Karpas-422 (cell line): Measurements from ENCODE around the gene DUOX2. TPM values are rescaled to one million over a fixed set of nuclear protein-coding genes. Genes with fewer than 3 reads are reported as not detected.
"Not testable (repeated sequence)": the region's sequence is repeated elsewhere in the genome, so short reads cannot be mapped to it uniquely, and the experiment has no call there.

Source experiments
- DNase-seq: peaks from one replicate; pipeline ENCODE4 v3.0.0-alpha.2; 2015
- H2AFZ ChIP-seq: fragments of 200-600 bp; sonication (generic); 2 replicates; pipeline ENCODE4 v1.6.1; 2014; ENCODE audit warnings: antibody characterized with exemption, low read length, mixed read lengths
- H3K27ac ChIP-seq: fragments of 200-600 bp; sonication (generic); 2 replicates; pipeline ENCODE4 v1.5.1; 2014; ENCODE audit warnings: mild to moderate bottlenecking, low read length, moderate library complexity
- H3K27me3 ChIP-seq: fragments of 200-600 bp; sonication (generic); 2 replicates; pipeline ENCODE4 v1.6.1; 2014; ENCODE audit warnings: low read length, mixed read lengths
- H3K36me3 ChIP-seq: fragments of 200-600 bp; sonication (generic); 2 replicates; pipeline ENCODE4 v1.6.1; 2014; ENCODE audit warnings: low read length, mixed read lengths; ENCODE audit not compliant: insufficient read depth
- H3K4me1 ChIP-seq: fragments of 200-600 bp; sonication (generic); 2 replicates; pipeline ENCODE4 v1.6.1; 2014; ENCODE audit warnings: mild to moderate bottlenecking, low read length, mixed read lengths
- H3K4me2 ChIP-seq: fragments of 200-600 bp; sonication (generic); 2 replicates; pipeline ENCODE4 v1.6.1; 2014; ENCODE audit warnings: low read length, low read depth, mild to moderate bottlenecking; ENCODE audit not compliant: poor library complexity, severe bottlenecking
- H3K4me3 ChIP-seq: fragments of 200-600 bp; sonication (generic); 2 replicates; pipeline ENCODE4 v1.5.1; 2014; ENCODE audit warnings: mild to moderate bottlenecking, antibody characterized with exemption, low read length, mixed read lengths
- H3K79me2 ChIP-seq: fragments of 200-600 bp; sonication (generic); 2 replicates; pipeline ENCODE4 v1.6.1; 2014; ENCODE audit warnings: mild to moderate bottlenecking, low read length, mixed read lengths
- H3K9ac ChIP-seq: fragments of 200-600 bp; sonication (generic); 2 replicates; pipeline ENCODE4 v1.6.0; 2014; ENCODE audit warnings: low read length
- H3K9me2 ChIP-seq: fragments of 200-600 bp; sonication (generic), shearing (Covaris generic); replicated peaks from 2 replicates; pipeline ENCODE4 v1.6.0; 2014; ENCODE audit warnings: mild to moderate bottlenecking, low read length, moderate library complexity; ENCODE audit not compliant: insufficient read depth
- H3K9me3 ChIP-seq: fragments of 300-700, 200-600 bp; sonication (generic); 2 replicates; pipeline ENCODE4 v1.6.1; 2014; ENCODE audit warnings: low read length, mixed read lengths
- H4K20me1 ChIP-seq: fragments of 200-600 bp; sonication (generic); 2 replicates; pipeline ENCODE4 v1.6.1; 2014; ENCODE audit warnings: mild to moderate bottlenecking, antibody characterized with exemption, low read length, low read depth; ENCODE audit not compliant: insufficient read depth
- small RNA-seq: library from RNA; depleted of rRNA; stranded (forward); fragments of <200 nt; gene quantifications from one replicate; pipeline ENCODE3, GENCODE V24; 2014
- total RNA-seq: library from RNA; depleted of rRNA; stranded (reverse); fragments of >200 nt; shearing (Covaris generic); gene quantifications from 2 replicates; pipeline ENCODE4 v1.2.3, GENCODE V29; 2014; ENCODE audit warnings: low replicate concordance; rRNA removed

The DUOX2 gene
- total RNA-seq, 1 experiment from 2014 or later = 0.45 TPM

DNA sequence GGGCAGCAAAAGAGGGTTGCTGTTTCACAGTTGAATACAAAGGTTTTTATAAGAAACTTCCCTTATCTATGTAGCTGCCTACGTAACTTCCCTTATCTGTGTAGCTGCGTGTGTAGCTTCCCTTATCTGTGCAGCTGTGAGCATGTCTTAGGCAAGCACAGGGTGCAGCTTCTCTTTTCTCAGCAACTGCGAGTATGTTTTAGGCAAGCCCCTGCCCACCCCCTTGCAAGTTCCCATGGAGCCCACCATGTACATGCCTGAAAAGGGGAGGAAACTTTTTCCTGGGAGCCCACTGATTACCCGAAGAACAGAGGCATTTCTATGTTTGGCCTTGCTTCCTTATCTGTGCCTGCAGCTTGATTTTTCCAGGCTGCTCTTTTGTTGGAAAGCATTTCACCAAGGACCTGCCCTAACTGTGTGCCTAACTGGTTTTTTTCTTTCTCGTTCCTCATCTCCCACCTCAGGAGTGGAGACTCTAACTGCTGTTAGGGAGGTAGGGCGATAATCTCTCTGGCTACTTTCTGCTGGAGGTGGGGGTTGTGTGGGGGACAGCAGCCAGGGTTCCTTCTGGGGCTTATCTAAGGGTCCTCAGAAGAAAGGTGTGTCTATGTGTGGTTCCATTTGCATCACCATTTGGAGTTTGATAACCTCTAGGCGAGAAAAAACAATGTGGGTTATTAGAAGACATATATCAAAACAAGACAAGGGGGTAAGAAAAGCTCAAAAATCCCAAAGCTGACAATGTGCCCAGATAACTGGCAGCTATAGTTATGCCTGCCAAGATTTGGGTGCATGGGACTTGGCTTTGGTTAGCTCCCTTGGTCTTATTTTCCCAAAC is 65.0 kb downstream of the DUOX2 start:
- Histone ChIP-seq H2AFZ (no peak overlapping the region; the same call in 1 of the 2 replicates), H3K9me2 (no peaks in the 10 kb centered on the region), H4K20me1 (no peaks in the 10 kb centered on the region), H3K27ac (peak overlapping the region; percentile 88), H3K9ac (peak overlapping the region; percentile 62), H3K4me3 (peak overlapping the region; percentile 38; the same call in 1 of the 2 replicates), H3K79me2 (peaks cover 52% of the 10 kb centered on the region), H3K36me3 (peaks cover 54% of the 10 kb centered on the region), H3K27me3 (no peaks in the 10 kb centered on the region), H3K4me2 (peak overlapping the region; percentile 59), H3K4me1 (peaks cover 33% of the 10 kb centered on the region), H3K9me3 (no peaks in the 10 kb centered on the region; the same call in 1 of the 2 replicates)
- peak; percentile 89 for DNase-seq

GRCh38 chr15:45048449-45048793 is 65.6 kb downstream of the DUOX2 start:
- Histone ChIP-seq H3K4me2 (peak overlapping the region; percentile 59), H3K79me2 (peaks cover 52% of the 10 kb centered on the region), H3K9ac (peak overlapping the region; percentile 53), H3K4me3 (peak overlapping the region; percentile 38; the same call in 1 of the 2 replicates), H3K4me1 (peaks cover 33% of the 10 kb centered on the region), H3K36me3 (peaks cover 54% of the 10 kb centered on the region), H3K27ac (peak overlapping the region; percentile 88)
- H3K9me3 ChIP-seq, H2AFZ ChIP-seq, DNase-seq, H3K9me2 ChIP-seq, H3K27me3 ChIP-seq, H4K20me1 ChIP-seq: not testable (repeated sequence)

DNA sequence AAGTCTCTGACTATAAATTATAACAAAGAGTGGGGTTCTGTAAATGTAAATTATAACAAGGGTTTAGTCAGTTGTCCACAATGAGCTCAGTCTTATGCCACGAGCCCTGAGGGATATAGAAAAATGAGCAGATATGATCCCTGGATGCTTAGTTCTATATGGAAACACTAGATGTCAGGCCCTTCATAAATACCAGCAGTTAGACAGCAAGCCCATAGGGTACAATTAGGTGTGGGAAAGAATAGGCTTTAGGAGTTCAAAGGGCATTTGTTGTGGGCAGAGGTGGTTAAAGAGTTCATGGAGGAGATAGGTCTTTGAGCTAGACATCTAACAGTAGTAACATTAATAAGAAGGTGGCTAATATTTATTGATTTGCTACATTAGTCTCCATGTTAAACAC is 69.7 kb downstream of the DUOX2 start:
- DNase-seq, H3K4me3 ChIP-seq, H3K4me2 ChIP-seq, H3K9me3 ChIP-seq, H2AFZ ChIP-seq, H4K20me1 ChIP-seq, H3K27ac ChIP-seq, H3K27me3 ChIP-seq, H3K9ac ChIP-seq, H3K9me2 ChIP-seq: not testable (repeated sequence)
- Histone ChIP-seq H3K79me2 (peaks cover 14% of the 10 kb centered on the region), H3K4me1 (peaks cover 29% of the 10 kb centered on the region), H3K36me3 (peaks cover 15% of the 10 kb centered on the region)

DNA sequence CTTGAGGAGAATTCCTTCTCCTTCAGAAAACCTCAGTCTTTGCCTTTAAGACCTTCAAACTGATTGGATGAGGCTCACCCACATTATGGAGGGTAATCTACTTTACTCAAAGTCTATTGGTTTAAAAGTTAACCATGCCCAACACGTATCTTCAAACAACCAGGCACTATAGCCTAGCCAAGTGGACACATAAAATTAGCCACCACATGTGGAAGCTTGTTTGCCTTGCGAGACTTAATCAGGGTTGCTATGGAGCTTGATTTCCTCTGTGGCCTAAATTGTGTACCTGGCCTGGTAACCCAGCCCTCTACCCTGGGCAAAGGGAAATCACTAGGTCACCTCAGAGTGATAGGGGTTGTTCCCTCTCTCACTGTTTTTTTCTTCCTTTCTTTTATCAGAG is 71.1 kb downstream of the DUOX2 start:
- H2AFZ ChIP-seq, H3K27ac ChIP-seq, H3K9ac ChIP-seq, H3K4me3 ChIP-seq, H4K20me1 ChIP-seq, H3K4me2 ChIP-seq, H3K27me3 ChIP-seq, H3K9me2 ChIP-seq, H3K9me3 ChIP-seq, DNase-seq, H3K36me3 ChIP-seq: not testable (repeated sequence)
- peaks cover 15% of the 10 kb centered on the region for H3K4me1 ChIP-seq
- H3K79me2 ChIP-seq = peaks cover 14% of the 10 kb centered on the region

Small RNA genes lying within 50 kb of the gene (small RNA-seq; reads per million reads assigned to genes)
- not detected for gene RF00019

Other genes with a start within 250 kb of the DUOX2 start
- gene TERB2, start 157.5 kb downstream of the DUOX2 start, total RNA-seq = not detected in 2 replicates
- 33.5 and 66.4 TPM in 2 replicates for gene SORD, start 91.0 kb downstream of the DUOX2 start, total RNA-seq
- gene DUOXA2, start 154 bp upstream of the DUOX2 start, total RNA-seq = not detected in 2 replicates
- gene DUOXA1, start 15.7 kb upstream of the DUOX2 start, total RNA-seq = not detected in 2 replicates
- not detected in 2 replicates for gene DUOX1, start 15.8 kb upstream of the DUOX2 start, total RNA-seq
- gene SHF, start 73.8 kb upstream of the DUOX2 start, total RNA-seq = 10.9 and 35.4 TPM in 2 replicates
- gene SLC28A2, start 138.1 kb upstream of the DUOX2 start, total RNA-seq = not detected in 2 replicates